Vagina (tissue), 2 donors: ENCODE data around the gene PPY. TPM values are rescaled to one million over a fixed set of nuclear protein-coding genes. Genes with fewer than 3 reads are reported as not detected.
"Not testable (repeated sequence)": the region's sequence is repeated elsewhere in the genome, so short reads cannot be mapped to it uniquely, and the experiment has no call there.

Experiments
- DNase-seq, 2 donors: peaks; one replicate each; pipeline ENCODE4 v3.0.0-alpha.2; 2017; ENCODE audit errors: extremely low spot score in 2 of 2
- H3K27ac ChIP-seq: fragments of 200-600 bp; sonication (generic); one replicate; pipeline ENCODE4 v1.5.1; 2019
- H3K27me3 ChIP-seq: fragments of 200-600 bp; sonication (generic); one replicate; pipeline ENCODE4 v1.5.1; 2019
- H3K36me3 ChIP-seq, 2 donors: fragments of 200-600 bp; sonication (generic); one replicate each; pipeline ENCODE4 v1.5.1; 2017 to 2019
- H3K4me1 ChIP-seq: fragments of 200-600 bp; sonication (generic); one replicate; pipeline ENCODE4 v1.5.1; 2019
- H3K4me3 ChIP-seq, 2 donors: fragments of 200-600 bp; sonication (generic); 1 replicate in 1 of 2; 2 replicates in 1 of 2; pipeline ENCODE4 v1.5.1; 2016 to 2019
- H3K9me3 ChIP-seq: fragments of 200-600 bp; sonication (generic); one replicate; pipeline ENCODE4 v1.5.1; 2019
- CTCF ChIP-seq, 3 experiments: fragments of 450-650 bp in 2 of 3; fragments of 200-600 bp in 1 of 3; sonication (generic) in 1 of 3; IDR thresholded peaks; one replicate each; pipeline ENCODE4 v1.5.1; 2017 to 2019; ENCODE audit warnings: antibody characterized with exemption in 3 of 3, mild to moderate bottlenecking in 2 of 3, moderate library complexity in 2 of 3
- POLR2A ChIP-seq, 2 donors: fragments of 450-650 bp; IDR thresholded peaks; one replicate each; pipeline ENCODE4 v1.6.1; 2017; ENCODE audit warnings: antibody characterized with exemption in 2 of 2, mild to moderate bottlenecking in 2 of 2, moderate library complexity in 2 of 2
- POLR2AphosphoS5 ChIP-seq, 2 donors: sonication (generic); formaldehyde crosslinking; IDR thresholded peaks; one replicate each; pipeline ENCODE4 v1.9.0; 2017; ENCODE audit warnings: antibody characterized with exemption in 2 of 2, mild to moderate bottlenecking in 2 of 2, low read depth in 1 of 2; ENCODE audit not compliant: insufficient read depth in 1 of 2
- intact Hi-C: fragments of 100-400 bp; cut with DNase I; formaldehyde crosslinking; loops from one replicate; pipeline ENCODE4 v1.15.1; 2023
- total RNA-seq: library from RNA; depleted of rRNA; stranded (reverse); fragments of >200 nt; gene quantifications from one replicate; pipeline ENCODE4 v1.2.3, GENCODE V29; 2016

PPY gene
- total RNA-seq, 1 donor from 2014 or later = not detected

- Histone ChIP-seq H3K27ac (no peak overlapping the region), H3K9me3 (no peaks in the 10 kb centered on the region), H3K27me3 (no peaks in the 10 kb centered on the region), H3K4me1 (peaks cover 17% of the 10 kb centered on the region), H3K4me3 (no peak overlapping the region), H3K36me3 (no peaks in the 10 kb centered on the region)
- intact Hi-C loops = no loop called here
- DNase-seq = no peak
- no peak for TF ChIP-seq POLR2AphosphoS5 (IDR thresholded peaks at IDR 0.05; ENCODE audit: insufficient read depth in 1 of 2, low read depth in 1 of 2)
- TF ChIP-seq CTCF (IDR thresholded peaks at IDR 0.05) = no peak
- no peak for TF ChIP-seq POLR2A (IDR thresholded peaks at IDR 0.05)
These were observed 44.4 kb downstream of the PPY start for GRCh38 chr17:43897831-43898230.

GRCh38 chr17:43894494-43894893, 47.8 kb downstream of the PPY start:
- H3K27me3 ChIP-seq = not testable (repeated sequence)

GRCh38 chr17:43892647-43892952, 49.7 kb downstream of the PPY start:
- no peaks in the 10 kb centered on the region for H3K9me3 ChIP-seq
- intact Hi-C loops = no loop called here
- TF ChIP-seq CTCF (IDR thresholded peaks at IDR 0.05) = no peak

More at GRCh38 chr17:43894494-43894893, 47.8 kb downstream of the PPY start:
- H3K36me3 ChIP-seq, H3K4me1 ChIP-seq, H3K4me3 ChIP-seq, DNase-seq, H3K27ac ChIP-seq, H3K9me3 ChIP-seq, intact Hi-C loops: not testable (repeated sequence)

GRCh38 chr17:43891851-43892646, 50.2 kb downstream of the PPY start:
- H3K27ac ChIP-seq = no peak overlapping the region
- no peak overlapping the region for H3K4me3 ChIP-seq
- no peaks in the 10 kb centered on the region for H3K9me3 ChIP-seq
- no peak for DNase-seq
- no peaks in the 10 kb centered on the region for H3K27me3 ChIP-seq
- intact Hi-C loops = no loop called here
- H3K4me1 ChIP-seq = no peaks in the 10 kb centered on the region
- no peaks in the 10 kb centered on the region for H3K36me3 ChIP-seq
- no peak for TF ChIP-seq POLR2A (IDR thresholded peaks at IDR 0.05)
- no peak for TF ChIP-seq POLR2AphosphoS5 (IDR thresholded peaks at IDR 0.05; ENCODE audit: insufficient read depth in 1 of 2, low read depth in 1 of 2)
- no peak for TF ChIP-seq CTCF (IDR thresholded peaks at IDR 0.05)

More at GRCh38 chr17:43892647-43892952, 49.7 kb downstream of the PPY start:
- no peak for DNase-seq
- Histone ChIP-seq H3K27me3 (no peaks in the 10 kb centered on the region), H3K4me3 (no peak overlapping the region), H3K4me1 (no peaks in the 10 kb centered on the region), H3K27ac (no peak overlapping the region), H3K36me3 (no peaks in the 10 kb centered on the region)

Other genes starting within 250 kb of the PPY start
- gene SOST, start 183.7 kb downstream of the PPY start, total RNA-seq = not detected
- gene DUSP3, start 163.5 kb downstream of the PPY start, total RNA-seq = 43.5 TPM
- gene CFAP97D1, start 162.0 kb downstream of the PPY start, total RNA-seq = not detected
- 30.2 TPM for gene MPP3, start 109.3 kb downstream of the PPY start, total RNA-seq
- gene CD300LG, start 95.3 kb downstream of the PPY start, total RNA-seq = 5.6 TPM
- 7.6 TPM for gene MPP2, start 34.9 kb downstream of the PPY start, total RNA-seq
- gene PYY, start 11.5 kb upstream of the PPY start, total RNA-seq = not detected
- 4.9 TPM for gene NAGS, start 62.1 kb upstream of the PPY start, total RNA-seq
- gene TMEM101, start 72.5 kb upstream of the PPY start, total RNA-seq = 33.6 TPM
- 27.3 TPM for gene LSM12, start 124.2 kb upstream of the PPY start, total RNA-seq
- 44.0 TPM for gene G6PC3, start 128.3 kb upstream of the PPY start, total RNA-seq
- 86.9 TPM for gene HDAC5, start 181.2 kb upstream of the PPY start, total RNA-seq
- 2.0 TPM for gene HROB, start 199.5 kb upstream of the PPY start, total RNA-seq
- gene ASB16, start 228.2 kb upstream of the PPY start, total RNA-seq = not detected
- 34.9 TPM for gene TMUB2, start 244.5 kb upstream of the PPY start, total RNA-seq